SK-N-SH (cell line): ENCODE data around the gene TOX2. TPM values are rescaled to one million over a fixed set of nuclear protein-coding genes. Genes with fewer than 3 reads are reported as not detected.

Experiments used
- CTCF ChIA-PET: fragments of 300-600, 350-600 bp; formaldehyde crosslinking; extraction: SDS; loops from one replicate; lab custom pipeline; 2021; lab: Yijun Ruan, JAX
- POLR2A ChIA-PET: fragments of 350-600 bp; sonication (Branson Sonifier 250); formaldehyde crosslinking; extraction: SDS; loops from one replicate; lab custom pipeline; 2020; ENCODE audit warnings: antibody characterized with exemption, inconsistent platforms; lab: Yijun Ruan, JAX
- DNase-seq: peaks from one replicate; pipeline ENCODE4 v3.0.0; 2012
- H2AFZ ChIP-seq: fragments of 200-600 bp; sonication (generic); 2 replicates; pipeline ENCODE4 v1.8.1; 2016; ENCODE audit warnings: antibody characterized with exemption, mild to moderate bottlenecking, low read depth
- H3F3A ChIP-seq: fragments of 200-600 bp; sonication (generic); replicated peaks from 2 replicates; pipeline ENCODE3; 2016; ENCODE audit warnings: antibody characterized with exemption, mild to moderate bottlenecking; ENCODE audit not compliant: insufficient read depth
- H3K27ac ChIP-seq, 2 experiments: fragments of 200-500 bp in 1 of 2; fragments of 200-600 bp in 1 of 2; sonication (Bioruptor generic) in 1 of 2; sonication (generic), shearing (Covaris generic) in 1 of 2; 2 replicates each; pipeline versions ENCODE4 v1.5.1 to v1.6.1; 2014 to 2016; ENCODE audit warnings: low read depth in 2 of 2, inconsistent platforms in 1 of 2, low read length in 1 of 2, mild to moderate bottlenecking in 1 of 2, mixed read lengths in 1 of 2
- H3K27me3 ChIP-seq: fragments of 200-600 bp; sonication (generic), shearing (Covaris generic); 2 replicates; pipeline ENCODE4 v1.6.1; 2016; ENCODE audit warnings: mixed run types; ENCODE audit not compliant: insufficient read depth
- H3K36me3 ChIP-seq, 2 experiments: fragments of 200-500 bp in 1 of 2; fragments of 200-600 bp in 1 of 2; sonication (Bioruptor generic) in 1 of 2; sonication (generic) in 1 of 2; replicated peaks in 1 of 2; 2 replicates each; pipeline versions ENCODE3 to v1.5.1; 2014 to 2016; ENCODE audit warnings: low read length in 1 of 2, mild to moderate bottlenecking in 1 of 2; ENCODE audit not compliant: insufficient read depth in 2 of 2, control insufficient read depth in 1 of 2
- H3K4me1 ChIP-seq, 2 experiments: fragments of 200-500 bp in 1 of 2; fragments of 200-600 bp in 1 of 2; sonication (Bioruptor generic) in 1 of 2; sonication (generic), shearing (Covaris generic) in 1 of 2; 2 replicates each; pipeline versions ENCODE4 v1.5.1 to v1.6.1; 2014 to 2016; ENCODE audit warnings: low read depth in 1 of 2, low read length in 1 of 2, mixed run types in 1 of 2; ENCODE audit not compliant: insufficient read depth in 2 of 2, control insufficient read depth in 1 of 2
- H3K4me2 ChIP-seq: fragments of 200-600 bp; sonication (generic), shearing (Covaris generic); 2 replicates; pipeline ENCODE4 v1.6.1; 2017; ENCODE audit warnings: mixed run types
- H3K4me3 ChIP-seq, 2 experiments: fragments of 200-500 bp in 1 of 2; fragments of 200-600 bp in 1 of 2; sonication (Bioruptor generic) in 1 of 2; sonication (generic), shearing (Covaris generic) in 1 of 2; 2 replicates each; pipeline versions ENCODE4 v1.5.1 to v1.8.1; 2014 to 2016; ENCODE audit warnings: low read depth in 2 of 2, inconsistent platforms in 1 of 2, low read length in 1 of 2, mild to moderate bottlenecking in 1 of 2, mixed read lengths in 1 of 2, moderate library complexity in 1 of 2
- H3K79me2 ChIP-seq: fragments of 200-600 bp; sonication (generic); 2 replicates; pipeline ENCODE4 v1.8.1; 2017; ENCODE audit warnings: mild to moderate bottlenecking; ENCODE audit not compliant: insufficient read depth
- H3K9ac ChIP-seq: fragments of 200-600 bp; sonication (generic); 2 replicates; pipeline ENCODE4 v1.6.1; 2017; ENCODE audit warnings: mixed run types
- H3K9me2 ChIP-seq: fragments of 200-600 bp; sonication (generic); 2 replicates; pipeline ENCODE4 v1.6.1; 2017; ENCODE audit warnings: mixed run types
- H3K9me3 ChIP-seq: fragments of 200-600 bp; sonication (generic); 2 replicates; pipeline ENCODE4 v1.6.1; 2017; ENCODE audit warnings: mixed run types, mild to moderate bottlenecking, moderate library complexity
- H4K20me1 ChIP-seq: fragments of 200-600 bp; sonication (generic); 2 replicates; pipeline ENCODE4 v1.6.1; 2017; ENCODE audit warnings: mild to moderate bottlenecking, mixed run types; ENCODE audit not compliant: insufficient read depth
- CHD2 ChIP-seq: fragments of 150-350 bp; IDR thresholded peaks from 2 replicates; pipeline ENCODE4 v1.6.1; 2018; ENCODE audit warnings: low read length; ENCODE audit not compliant: partially characterized antibody
- ELF1 ChIP-seq: IDR thresholded peaks from 2 replicates; pipeline ENCODE4 v1.4.0; 2012
- EP300 ChIP-seq, 2 experiments: IDR thresholded peaks; 2 replicates each; pipeline versions ENCODE4 v1.4.0 to v1.6.1; 2012; ENCODE audit warnings: borderline replicate concordance in 1 of 2, low read depth in 1 of 2, low read length in 1 of 2
- MXI1 ChIP-seq: IDR thresholded peaks from 2 replicates; pipeline ENCODE4 v1.6.1; 2012; ENCODE audit warnings: mild to moderate bottlenecking, low read depth, low read length, improper control_type of control experiment
- NRF1 ChIP-seq: IDR thresholded peaks from 2 replicates; pipeline ENCODE4 v1.6.1; 2012; ENCODE audit warnings: low read depth, mild to moderate bottlenecking, low read length
- POLR2AphosphoS5 ChIP-seq: IDR thresholded peaks from 2 replicates; pipeline ENCODE4 v1.6.1; 2012; ENCODE audit warnings: low read depth, low read length
- RCOR1 ChIP-seq: fragments of 150-350 bp; IDR thresholded peaks from 2 replicates; pipeline ENCODE4 v1.6.1; 2017; ENCODE audit warnings: antibody characterized with exemption, low read length
- REST ChIP-seq: IDR thresholded peaks from 2 replicates; pipeline ENCODE4 v1.6.1; 2012; ENCODE audit warnings: mild to moderate bottlenecking, low read depth, low read length, moderate library complexity
- SIN3A ChIP-seq: IDR thresholded peaks from 2 replicates; pipeline ENCODE4 v1.6.1; 2012; ENCODE audit warnings: low read depth, mild to moderate bottlenecking, low read length, moderate library complexity, borderline replicate concordance
- TAF1 ChIP-seq: IDR thresholded peaks from 2 replicates; pipeline ENCODE4 v1.6.1; 2012; ENCODE audit warnings: low read depth, mild to moderate bottlenecking, low read length, moderate library complexity, borderline replicate concordance
- USF1 ChIP-seq: IDR thresholded peaks from 2 replicates; pipeline ENCODE4 v1.4.0; 2012; ENCODE audit warnings: low read depth, borderline replicate concordance
- WGBS: methylation state at CpG from one replicate; pipeline ENCODE4 v1.1.6; 2017; ENCODE audit warnings: low lambda C conversion rate; 5-methylcytosine and 5-hydroxymethylcytosine counted together
- polyA plus RNA-seq, 3 experiments: library from polyadenylated mRNA; depleted of rRNA; stranded (reverse); fragments of >200 nt; gene quantifications; 2 replicates each; pipeline ENCODE4 v1.2.3, GENCODE V29; 2012

TOX2 gene
- polyA plus RNA-seq, 1 of the 3 experiments (the other 2 are of a cell fraction) = 15.4 TPM

GRCh38 chr20:44032583-44033331 lies 118.1 kb downstream of the TOX2 start:
- Histone ChIP-seq H3K4me1 (peaks cover 0 to 52% of the 10 kb centered on the region in 2 experiments; a peak in 1 of 4 replicates), H3K4me3 (no peak overlapping the region)
- TF ChIP-seq MXI1 = peak; percentile 23; the same call in 1 of the 2 replicates
- TF ChIP-seq POLR2AphosphoS5 = no peak
- TF ChIP-seq CHD2 = peak; percentile 11
- TF ChIP-seq EP300 (IDR thresholded peaks at IDR 0.05; ENCODE audit: borderline replicate concordance in 1 of 2, low read depth in 1 of 2, low read length in 1 of 2) = peak in 1 of 2 experiments; percentile 59; a peak in 1 of 4 replicates
- TF ChIP-seq REST = no peak
- no peak for TF ChIP-seq ELF1
- TF ChIP-seq RCOR1 = peak; percentile 89
- TF ChIP-seq USF1 = no peak
- no peak for TF ChIP-seq NRF1
- TF ChIP-seq SIN3A = no peak
- no peak for TF ChIP-seq TAF1
- TF ChIP-seq, all 33 proteins: peak for 4
- Histone ChIP-seq H3K9me2 (no peaks in the 10 kb centered on the region), H3K9ac (no peak overlapping the region), H3K27me3 (no peaks in the 10 kb centered on the region), H3K27ac (peak overlapping the region in 1 of 2 experiments; percentile 72; a peak in 1 of 4 replicates), H3K9me3 (no peaks in the 10 kb centered on the region), H2AFZ (no peak overlapping the region), H3K4me2 (no peak overlapping the region), H3K36me3 (no peaks in the 10 kb centered on the region), H3F3A (no peaks in the 10 kb centered on the region), H4K20me1 (no peaks in the 10 kb centered on the region), H3K79me2 (no peaks in the 10 kb centered on the region)
- DNase-seq = no peak
- CTCF ChIA-PET = interaction anchor here (0.6 to 2.1 kb wide), 4 partner anchors 9 to 60 kb away, joined by 3 to 9 read pairs (median 3); no protein-coding TSS in a partner anchor
- POLR2A ChIA-PET = interaction anchor here (0.6 to 1.7 kb wide), 4 partner anchors 15 to 575 kb away, joined by 3 to 5 read pairs (median 4); partner anchors contain the start of gene SRSF6
- WGBS = 73% methylated on average over 12 of the region's 12 CpGs
